IMR-90 (cell line): ENCODE measurements around the gene ZEB2. TPM values are rescaled to one million over a fixed set of nuclear protein-coding genes. Genes with fewer than 3 reads are reported as not detected.

Source experiments
- ATAC-seq: fragments of 200-7000 bp; cut with Tn5 transposase; 2 replicates; pipeline ENCODE4 v1.9.1; 2020; ENCODE audit warnings: low read depth, mild to moderate bottlenecking, moderate library complexity
- BruUV-seq: library from RNA; stranded (reverse); fragments of 400-500 nt; replicated peaks from 2 replicates; lab custom pipeline; 2021; lab: Mats Ljungman, UMichigan
- CTCF ChIA-PET: fragments of 300-600 bp; formaldehyde crosslinking; extraction: SDS; loops from one replicate; lab custom pipeline; 2021; ENCODE audit warnings: antibody characterized with exemption; lab: Yijun Ruan, JAX
- POLR2A ChIA-PET: fragments of 300-600 bp; sonication (Branson Sonifier 250); formaldehyde crosslinking; loops from one replicate; lab custom pipeline; 2022; ENCODE audit warnings: antibody characterized with exemption; ENCODE audit not compliant: unreplicated experiment; lab: Charles Lee
- DNase-seq: peaks from one replicate; pipeline ENCODE4 v3.0.0; 2013
- H2AFZ ChIP-seq: replicated peaks from 2 replicates; pipeline ENCODE3; 2013; ENCODE audit warnings: low read length, mild to moderate bottlenecking; ENCODE audit not compliant: poor library complexity
- H2AK5ac ChIP-seq: 2 replicates; pipeline ENCODE4 v1.6.1; 2013; ENCODE audit warnings: low read depth, low read length, inconsistent platforms
- H2AK9ac ChIP-seq: replicated peaks from 2 replicates; pipeline ENCODE3; 2013; ENCODE audit warnings: mild to moderate bottlenecking, low read depth, low read length, moderate library complexity; ENCODE audit not compliant: poor library complexity
- H2BK120ac ChIP-seq: 2 replicates; pipeline ENCODE4 v1.6.1; 2013; ENCODE audit warnings: low read depth, low read length, inconsistent platforms
- H2BK15ac ChIP-seq: 3 replicates; pipeline ENCODE4 v1.6.1; 2013; ENCODE audit warnings: low read depth, low read length, inconsistent platforms
- H2BK20ac ChIP-seq: 2 replicates; pipeline ENCODE4 v1.6.1; 2013; ENCODE audit warnings: low read depth, mild to moderate bottlenecking, inconsistent platforms, low read length, moderate library complexity
- H2BK5ac ChIP-seq: 2 replicates; pipeline ENCODE4 v1.6.1; 2013; ENCODE audit warnings: mild to moderate bottlenecking, low read depth, low read length, inconsistent platforms; ENCODE audit not compliant: poor library complexity, severe bottlenecking
- H3K14ac ChIP-seq: replicated peaks from 2 replicates; pipeline ENCODE4 v1.6.1; 2013; ENCODE audit warnings: low read depth, low read length, inconsistent platforms
- H3K18ac ChIP-seq: 2 replicates; pipeline ENCODE4 v1.6.1; 2013; ENCODE audit warnings: low read depth, low read length, control low read depth
- H3K23ac ChIP-seq: 2 replicates; pipeline ENCODE4 v1.6.1; 2013; ENCODE audit warnings: low read depth, low read length, inconsistent platforms
- H3K27ac ChIP-seq: 2 replicates; pipeline ENCODE4 v1.5.1; 2013; ENCODE audit warnings: mild to moderate bottlenecking, control low read depth, low read length; ENCODE audit not compliant: insufficient read depth
- H3K27me3 ChIP-seq: 2 replicates; pipeline ENCODE4 v1.6.1; 2013; ENCODE audit warnings: low read length; ENCODE audit not compliant: control insufficient read depth, insufficient read depth
- H3K36me3 ChIP-seq: 2 replicates; pipeline ENCODE4 v1.6.1; 2013; ENCODE audit warnings: low read length, mixed read lengths; ENCODE audit not compliant: control insufficient read depth, insufficient read depth
- H3K4ac ChIP-seq: 2 replicates; pipeline ENCODE4 v1.6.1; 2013; ENCODE audit warnings: low read depth, low read length, inconsistent platforms
- H3K4me1 ChIP-seq: 2 replicates; pipeline ENCODE4 v1.6.1; 2013; ENCODE audit warnings: low read length, mixed read lengths; ENCODE audit not compliant: control insufficient read depth, insufficient read depth
- H3K4me2 ChIP-seq: 2 replicates; pipeline ENCODE4 v1.6.1; 2013; ENCODE audit warnings: low read depth, mild to moderate bottlenecking, control low read depth, low read length, moderate library complexity
- H3K4me3 ChIP-seq: 2 replicates; pipeline ENCODE4 v1.5.1; 2013; ENCODE audit warnings: low read depth, mild to moderate bottlenecking, control low read depth, low read length, moderate library complexity; ENCODE audit not compliant: insufficient read depth
- H3K56ac ChIP-seq: 2 replicates; pipeline ENCODE4 v1.6.1; 2013; ENCODE audit warnings: low read length, inconsistent platforms; ENCODE audit not compliant: insufficient read depth; ENCODE audit errors: extremely low read depth
- H3K79me1 ChIP-seq, 2 experiments: 2 replicates each; pipeline ENCODE4 v1.6.1; 2013; ENCODE audit warnings: low read length in 2 of 2, inconsistent platforms in 1 of 2, low read depth in 1 of 2
- H3K9ac ChIP-seq: 2 replicates; pipeline ENCODE4 v1.6.1; 2013; ENCODE audit warnings: low read depth, low read length, control low read depth
- H3K9me1 ChIP-seq: 2 replicates; pipeline ENCODE4 v1.6.1; 2013; ENCODE audit warnings: low read length, inconsistent platforms; ENCODE audit not compliant: insufficient read depth
- H3K9me3 ChIP-seq: 2 replicates; pipeline ENCODE4 v1.6.1; 2013; ENCODE audit warnings: low read length; ENCODE audit not compliant: control insufficient read depth, insufficient read depth
- H4K20me1 ChIP-seq: 2 replicates; pipeline ENCODE4 v1.6.1; 2013; ENCODE audit warnings: low read length, inconsistent platforms; ENCODE audit not compliant: insufficient read depth
- H4K5ac ChIP-seq: 2 replicates; pipeline ENCODE4 v1.6.1; 2013; ENCODE audit warnings: mild to moderate bottlenecking, low read depth, low read length, control low read depth
- H4K8ac ChIP-seq, 2 experiments: 2 replicates each; pipeline ENCODE4 v1.6.1; 2013; ENCODE audit warnings: low read depth in 2 of 2, low read length in 2 of 2, control low read depth in 1 of 2, inconsistent platforms in 1 of 2
- H4K91ac ChIP-seq: 2 replicates; pipeline ENCODE4 v1.6.1; 2013; ENCODE audit warnings: low read depth, low read length, inconsistent platforms; ENCODE audit not compliant: insufficient read depth
- BHLHE40 ChIP-seq: fragments of 150-350 bp; IDR thresholded peaks from 2 replicates; pipeline ENCODE4 v1.6.1; 2016; ENCODE audit warnings: mild to moderate bottlenecking, low read depth, low read length
- CEBPB ChIP-seq: IDR thresholded peaks from 2 replicates; pipeline ENCODE4 v1.6.1; 2012; ENCODE audit warnings: low read depth, low read length, improper control_type of control experiment
- CHD1 ChIP-seq: IDR thresholded peaks from 2 replicates; pipeline ENCODE4 v1.6.1; 2012; ENCODE audit warnings: low read depth, low read length, improper control_type of control experiment
- CTCF ChIP-seq: conservative IDR thresholded peaks from 2 replicates; pipeline ENCODE4 v1.5.1; 2012; ENCODE audit warnings: mild to moderate bottlenecking, low read depth, low read length, improper control_type of control experiment
- FOS ChIP-seq: fragments of 150-350 bp; IDR thresholded peaks from 2 replicates; pipeline ENCODE4 v1.6.1; 2016; ENCODE audit warnings: low read depth, low read length
- MAFK ChIP-seq: IDR thresholded peaks from 2 replicates; pipeline ENCODE4 v1.6.1; 2012; ENCODE audit warnings: low read depth, low read length, improper control_type of control experiment
- MAZ ChIP-seq: IDR thresholded peaks from 2 replicates; pipeline ENCODE4 v1.6.1; 2012; ENCODE audit warnings: low read depth, mild to moderate bottlenecking, low read length, improper control_type of control experiment, moderate library complexity, borderline replicate concordance
- MXI1 ChIP-seq: IDR thresholded peaks from 2 replicates; pipeline ENCODE4 v1.6.1; 2012; ENCODE audit warnings: low read depth, mild to moderate bottlenecking, low read length, moderate library complexity, borderline replicate concordance
- NFE2L2 ChIP-seq: fragments of 150-350 bp; IDR thresholded peaks from 2 replicates; pipeline ENCODE4 v1.6.1; 2016; ENCODE audit warnings: low read depth, mild to moderate bottlenecking, low read length
- POLR2A ChIP-seq: IDR thresholded peaks from 2 replicates; pipeline ENCODE4 v1.6.1; 2012; ENCODE audit warnings: mild to moderate bottlenecking, low read depth, low read length
- RAD21 ChIP-seq: IDR thresholded peaks from 2 replicates; pipeline ENCODE4 v1.6.1; 2012; ENCODE audit warnings: low read length, improper control_type of control experiment
- RCOR1 ChIP-seq: IDR thresholded peaks from 2 replicates; pipeline ENCODE4 v1.6.1; 2012; ENCODE audit warnings: mild to moderate bottlenecking, low read length, improper control_type of control experiment; ENCODE audit not compliant: insufficient replicate concordance
- RFX5 ChIP-seq: IDR thresholded peaks from 2 replicates; pipeline ENCODE4 v1.8.0; 2012; ENCODE audit warnings: low read depth, mild to moderate bottlenecking, low read length, moderate library complexity
- SMC3 ChIP-seq: fragments of 150-350 bp; IDR thresholded peaks from 2 replicates; pipeline ENCODE4 v1.6.1; 2016; ENCODE audit warnings: low read depth, mild to moderate bottlenecking, antibody characterized with exemption, low read length, moderate library complexity
- USF2 ChIP-seq: fragments of 150-350 bp; IDR thresholded peaks from 2 replicates; pipeline ENCODE4 v1.6.1; 2017; ENCODE audit warnings: mild to moderate bottlenecking, antibody characterized with exemption, low read length, low read depth
- WGBS, 2 experiments: methylation state at CpG; one replicate each; pipeline versions ENCODE4 v1.1.5 to v1.1.7; 2013; ENCODE audit warnings: missing lambda C conversion rate in 2 of 2; ENCODE audit not compliant: insufficient read length in 1 of 2; ENCODE audit errors: extremely low coverage in 2 of 2; 5-methylcytosine and 5-hydroxymethylcytosine counted together
- dilution Hi-C: fragments of 300-500 bp; cut with HindIII; formaldehyde crosslinking; loops from one replicate; pipeline ENCODE4 v1.14.3; 2018; ENCODE audit warnings: low sequenced_read_pairs; ENCODE audit not compliant: unreplicated experiment
- in situ Hi-C: fragments of 300-500 bp; cut with MboI; formaldehyde crosslinking; loops from 3 replicates; pipeline ENCODE4 v1.14.3; 2019; ENCODE audit warnings: low sequenced_read_pairs, inconsistent platforms, mixed read lengths
- intact Hi-C: fragments of 100-400 bp; cut with micrococcal nuclease; formaldehyde crosslinking; loops from 2 replicates; pipeline ENCODE4 v1.10.0; 2022
- polyA plus RNA-seq, 3 experiments: library from polyadenylated mRNA; depleted of rRNA; stranded (reverse); fragments of >200 nt; gene quantifications; 2 replicates each; pipeline ENCODE4 v1.2.3, GENCODE V29; 2012; ENCODE audit warnings: low replicate concordance in 1 of 3
- total RNA-seq: library from RNA; depleted of rRNA; stranded (reverse); fragments of >200 nt; gene quantifications from 2 replicates; pipeline ENCODE4 v1.2.3, GENCODE V29; 2012
- TF ChIP-seq, protein P1 (sequence below): fragments of 150-350 bp; IDR thresholded peaks from 2 replicates; pipeline ENCODE4 v1.6.1; 2016; ENCODE audit warnings: low read depth, mild to moderate bottlenecking, low read length, moderate library complexity, borderline replicate concordance

The ZEB2 gene
- total and polyA plus RNA-seq, 2 of the 4 experiments (the other 2 are of a cell fraction) = 22.4 to 50.9 TPM

- Histone ChIP-seq H2AK9ac (no peak overlapping the region), H3K9me1 (no peaks in the 10 kb centered on the region), H3K9ac (no peak overlapping the region), H2BK20ac (0 out of 2 replicates have a peak overlapping the region, but pooled peaks have one; percentile 18), H2BK5ac (no peak overlapping the region), H3K27me3 (no peaks in the 10 kb centered on the region), H3K27ac (no peak overlapping the region), H3K4me3 (no peak overlapping the region), H2AK5ac (no peak overlapping the region), H3K4me2 (no peak overlapping the region), H3K4ac (no peak overlapping the region), H2BK120ac (no peak overlapping the region), H3K36me3 (no peaks in the 10 kb centered on the region), H4K5ac (no peak overlapping the region), H3K56ac (no peak overlapping the region), H3K14ac (peak overlapping the region; percentile 62; the same call in 1 of the 2 replicates), H4K8ac (peak overlapping the region in 1 of 2 experiments; percentile 29; a peak in 1 of 4 replicates), H4K91ac (peak overlapping the region; percentile 27; the same call in 1 of the 2 replicates), H2BK15ac (no peak overlapping the region), H3K4me1 (no peaks in the 10 kb centered on the region), H3K79me1 (no peaks in the 10 kb centered on the region), H3K18ac (no peak overlapping the region), H4K20me1 (no peaks in the 10 kb centered on the region), H3K23ac (no peak overlapping the region), H3K9me3 (no peaks in the 10 kb centered on the region), H2AFZ (no peak overlapping the region)
- DNase-seq = no peak
- intact Hi-C loops (no loop called here), in situ Hi-C loops (no loop called here), dilution Hi-C loops (no loop called here)
- WGBS, 2 experiments = no CpG with 5 or more reads among the region's 3 CpGs
- POLR2A ChIA-PET = no interaction called here
- no peak for ATAC-seq
- CTCF ChIA-PET = interaction anchor here (1.0 kb wide), 1 partner anchor 10 kb away, joined by 4 read pairs; no protein-coding TSS in a partner anchor
- TF ChIP-seq CTCF = no peak
- no peak for TF ChIP-seq CHD1
- no peak for TF ChIP-seq BHLHE40
- no peak for TF ChIP-seq FOS
- TF ChIP-seq MAZ = no peak
- no peak for TF ChIP-seq CEBPB
- TF ChIP-seq RFX5 = no peak
- TF ChIP-seq RCOR1 = no peak
- TF ChIP-seq, protein P1, sequence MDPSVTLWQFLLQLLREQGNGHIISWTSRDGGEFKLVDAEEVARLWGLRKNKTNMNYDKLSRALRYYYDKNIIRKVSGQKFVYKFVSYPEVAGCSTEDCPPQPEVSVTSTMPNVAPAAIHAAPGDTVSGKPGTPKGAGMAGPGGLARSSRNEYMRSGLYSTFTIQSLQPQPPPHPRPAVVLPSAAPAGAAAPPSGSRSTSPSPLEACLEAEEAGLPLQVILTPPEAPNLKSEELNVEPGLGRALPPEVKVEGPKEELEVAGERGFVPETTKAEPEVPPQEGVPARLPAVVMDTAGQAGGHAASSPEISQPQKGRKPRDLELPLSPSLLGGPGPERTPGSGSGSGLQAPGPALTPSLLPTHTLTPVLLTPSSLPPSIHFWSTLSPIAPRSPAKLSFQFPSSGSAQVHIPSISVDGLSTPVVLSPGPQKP = no peak
- no peak for TF ChIP-seq RAD21
- no peak for TF ChIP-seq MAFK
- TF ChIP-seq MXI1 = no peak
- no peak for TF ChIP-seq NFE2L2
- no peak for TF ChIP-seq POLR2A
- TF ChIP-seq SMC3 = no peak
- TF ChIP-seq USF2 = no peak
- BruUV-seq = no TSS peak
These were observed 170.2 kb downstream of the ZEB2 start for GRCh38 chr2:144349674-144350073.
